H9 (cell line): ENCODE results near the gene LTB4R. TPM values are rescaled to one million over a fixed set of nuclear protein-coding genes. Genes with fewer than 3 reads are reported as not detected.

Experiments
- DNase-seq: peaks from one replicate; pipeline ENCODE4 v3.0.0-alpha.2; 2017
- H2AFZ ChIP-seq: one replicate; pipeline ENCODE4 v1.6.1; 2013; ENCODE audit warnings: mild to moderate bottlenecking, low read length, control low read depth, moderate library complexity
- H2AK5ac ChIP-seq: 2 replicates; pipeline ENCODE4 v1.6.1; 2013; ENCODE audit warnings: low read length, control low read depth, mixed read lengths; ENCODE audit not compliant: insufficient read length
- H2BK120ac ChIP-seq: one replicate; pipeline ENCODE4 v1.6.1; 2013; ENCODE audit warnings: low read depth, mild to moderate bottlenecking, low read length, control low read depth, inconsistent platforms; ENCODE audit not compliant: poor library complexity, severe bottlenecking
- H2BK12ac ChIP-seq: 2 replicates; pipeline ENCODE4 v1.6.1; 2013; ENCODE audit warnings: low read length, control low read depth, mixed read lengths, low read depth; ENCODE audit not compliant: insufficient read length
- H2BK15ac ChIP-seq: 2 replicates; pipeline ENCODE4 v1.6.1; 2013; ENCODE audit warnings: low read depth, low read length, control low read depth
- H2BK20ac ChIP-seq: one replicate; pipeline ENCODE4 v1.6.1; 2013; ENCODE audit warnings: low read depth, mild to moderate bottlenecking, low read length, control low read depth, inconsistent platforms; ENCODE audit not compliant: poor library complexity, severe bottlenecking
- H2BK5ac ChIP-seq: 2 replicates; pipeline ENCODE4 v1.6.1; 2013; ENCODE audit warnings: low read length, control low read depth, mixed read lengths; ENCODE audit not compliant: insufficient read length
- H3K14ac ChIP-seq: 2 replicates; pipeline ENCODE4 v1.6.1; 2013; ENCODE audit warnings: low read length, control low read depth; ENCODE audit not compliant: insufficient read depth
- H3K18ac ChIP-seq: 2 replicates; pipeline ENCODE4 v1.6.1; 2013; ENCODE audit warnings: low read depth, mild to moderate bottlenecking, mixed read lengths, low read length, control low read depth; ENCODE audit not compliant: insufficient read length
- H3K23ac ChIP-seq: 2 replicates; pipeline ENCODE4 v1.6.1; 2013; ENCODE audit warnings: low read length, control low read depth, mixed read lengths, low read depth; ENCODE audit not compliant: insufficient read length
- H3K23me2 ChIP-seq: 2 replicates; pipeline ENCODE4 v1.6.1; 2013; ENCODE audit warnings: low read depth, mild to moderate bottlenecking, mixed read lengths, low read length, control low read depth; ENCODE audit not compliant: insufficient read length, poor library complexity, severe bottlenecking
- H3K27ac ChIP-seq: 2 replicates; pipeline ENCODE4 v1.5.1; 2013; ENCODE audit warnings: low read length, control low read depth, mixed read lengths, low read depth; ENCODE audit not compliant: insufficient read length
- H3K27me3 ChIP-seq: 2 replicates; pipeline ENCODE4 v1.6.1; 2013; ENCODE audit warnings: low read length, control low read depth, inconsistent platforms; ENCODE audit not compliant: insufficient read depth
- H3K4ac ChIP-seq: 2 replicates; pipeline ENCODE4 v1.6.1; 2013; ENCODE audit warnings: low read depth, mild to moderate bottlenecking, control low read depth, inconsistent platforms, low read length, moderate library complexity
- H3K4me1 ChIP-seq: 2 replicates; pipeline ENCODE4 v1.6.1; 2013; ENCODE audit warnings: low read length, control low read depth, inconsistent platforms; ENCODE audit not compliant: insufficient read depth
- H3K4me2 ChIP-seq: 2 replicates; pipeline ENCODE4 v1.6.1; 2013; ENCODE audit warnings: low read length, control low read depth, mixed read lengths; ENCODE audit not compliant: insufficient read length, insufficient read depth
- H3K56ac ChIP-seq: 2 replicates; pipeline ENCODE4 v1.6.1; 2013; ENCODE audit warnings: low read depth, mild to moderate bottlenecking, mixed read lengths, low read length, control low read depth; ENCODE audit not compliant: insufficient read length
- H3K79me1 ChIP-seq: 2 replicates; pipeline ENCODE4 v1.6.1; 2013; ENCODE audit warnings: low read depth, mild to moderate bottlenecking, moderate library complexity, low read length, control low read depth, inconsistent platforms; ENCODE audit not compliant: insufficient read depth, poor library complexity, severe bottlenecking
- H3K79me2 ChIP-seq: 2 replicates; pipeline ENCODE4 v1.6.1; 2013; ENCODE audit warnings: low read length, control low read depth, inconsistent platforms; ENCODE audit not compliant: insufficient read depth
- H3K9ac ChIP-seq: 2 replicates; pipeline ENCODE4 v1.6.1; 2013; ENCODE audit warnings: low read length, control low read depth, mixed read lengths; ENCODE audit not compliant: insufficient read length; ENCODE audit errors: extremely low read depth
- H3K9me3 ChIP-seq: one replicate; pipeline ENCODE4 v1.6.1; 2013; ENCODE audit warnings: low read depth, low read length, inconsistent platforms; ENCODE audit not compliant: control insufficient read depth
- H3T11ph ChIP-seq: one replicate; pipeline ENCODE4 v1.6.1; 2013; ENCODE audit warnings: mild to moderate bottlenecking, low read length, control low read depth, inconsistent platforms
- H4K20me1 ChIP-seq: one replicate; pipeline ENCODE4 v1.6.1; 2013; ENCODE audit not compliant: control insufficient read depth, insufficient read length, insufficient read depth
- H4K5ac ChIP-seq: 2 replicates; pipeline ENCODE4 v1.6.1; 2013; ENCODE audit warnings: low read depth, mild to moderate bottlenecking, mixed read lengths, low read length, control low read depth; ENCODE audit not compliant: insufficient read length
- H4K8ac ChIP-seq: replicated peaks from 2 replicates; pipeline ENCODE4 v1.6.1; 2013; ENCODE audit warnings: low read length, control low read depth, mixed read lengths, low read depth; ENCODE audit not compliant: insufficient read length
- H4K91ac ChIP-seq: 2 replicates; pipeline ENCODE4 v1.6.1; 2013; ENCODE audit warnings: low read depth, mild to moderate bottlenecking, moderate library complexity, mixed read lengths, low read length, control low read depth; ENCODE audit not compliant: insufficient read length
- H3K27ac Mint-ChIP-seq, 3 experiments: 2 replicates in 2 of 3; 3 replicates in 1 of 3; pipeline ENCODE4 v1.8.0; 2020 to 2021; ENCODE audit warnings: mixed read lengths in 3 of 3, mild to moderate bottlenecking in 1 of 3, moderate library complexity in 1 of 3
- H3K27me3 Mint-ChIP-seq: 2 replicates; pipeline ENCODE4 v1.8.0; 2021; ENCODE audit warnings: low read depth, mild to moderate bottlenecking, moderate library complexity, mixed read lengths
- H3K36me3 Mint-ChIP-seq, 3 experiments: 2 replicates in 2 of 3; 3 replicates in 1 of 3; pipeline ENCODE4 v1.8.0; 2020 to 2021; ENCODE audit warnings: low read depth in 3 of 3, mixed read lengths in 3 of 3; ENCODE audit not compliant: insufficient read depth in 1 of 3
- H3K4me1 Mint-ChIP-seq, 2 experiments: 2 replicates each; pipeline ENCODE4 v1.8.0; 2020; ENCODE audit warnings: mixed read lengths in 2 of 2
- H3K4me3 Mint-ChIP-seq, 2 experiments: 2 replicates in 1 of 2; 3 replicates in 1 of 2; pipeline ENCODE4 v1.8.0; 2020 to 2021; ENCODE audit warnings: mild to moderate bottlenecking in 2 of 2, mixed read lengths in 2 of 2, moderate library complexity in 1 of 2
- H3K9me3 Mint-ChIP-seq, 2 experiments: 2 replicates in 1 of 2; 3 replicates in 1 of 2; pipeline ENCODE4 v1.8.0; 2020; ENCODE audit warnings: mild to moderate bottlenecking in 2 of 2, mixed read lengths in 2 of 2, moderate library complexity in 1 of 2
- CTCF ChIP-seq: fragments of 200-600 bp; sonication (generic); conservative IDR thresholded peaks from 3 replicates; pipeline ENCODE4 v1.8.0; 2021; ENCODE audit warnings: antibody characterized with exemption, mild to moderate bottlenecking
- WGBS: extraction: QIAGEN DNeasy Blood & Tissue Kit; methylation state at CpG from one replicate; pipeline ENCODE4 v1.1.7; 2013; ENCODE audit warnings: missing lambda C conversion rate, low lambda C conversion rate, mixed read lengths; ENCODE audit not compliant: insufficient read length; ENCODE audit errors: extremely low coverage; 5-methylcytosine and 5-hydroxymethylcytosine counted together
- total RNA-seq: library from RNA; stranded (reverse); gene quantifications from 2 replicates; pipeline ENCODE4 v1.2.1, GENCODE V29; 2021

LTB4R gene
- total RNA-seq, 1 experiment from 2014 or later = 8.9 TPM

DNA sequence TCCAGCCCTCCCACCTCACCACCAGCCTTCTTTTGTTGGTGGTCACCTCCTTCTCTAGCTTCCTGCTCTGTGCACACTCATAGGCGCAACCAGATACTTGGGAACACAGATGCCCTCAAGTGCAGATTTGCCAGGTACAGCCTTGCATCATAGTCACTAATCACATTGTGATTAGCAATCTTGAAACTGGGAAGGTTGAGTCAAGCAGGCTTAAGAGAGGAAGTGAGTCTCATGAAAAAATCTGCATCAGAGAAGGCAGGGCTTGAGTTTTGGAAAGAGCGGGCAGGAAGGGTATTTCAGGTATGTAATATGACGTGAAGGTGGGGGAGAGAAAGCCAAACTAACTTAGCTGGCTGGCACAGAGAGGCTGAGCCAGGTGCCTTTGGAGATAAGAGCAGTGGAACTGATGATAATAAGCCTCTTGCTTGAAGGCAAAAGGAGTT is 37.2 kb upstream of the LTB4R start:
- no peak overlapping the region for H2BK20ac ChIP-seq
- H2BK15ac ChIP-seq = no peak overlapping the region
- peak overlapping the region in 1 of 3 experiments; percentile 11; a peak in 1 of 7 replicates for H3K27ac Mint-ChIP-seq
- H3K23me2 ChIP-seq = peaks cover 8% of the 10 kb centered on the region
- no peaks in the 10 kb centered on the region for H3K27me3 Mint-ChIP-seq
- H4K91ac ChIP-seq = no peak overlapping the region
- no peaks in the 10 kb centered on the region for H3K9me3 Mint-ChIP-seq
- H4K20me1 ChIP-seq = no peaks in the 10 kb centered on the region
- no peaks in the 10 kb centered on the region for H3K4me1 ChIP-seq
- no peak overlapping the region for H2BK12ac ChIP-seq
- H3K79me2 ChIP-seq = no peaks in the 10 kb centered on the region
- H2BK120ac ChIP-seq = no peak overlapping the region
- H3K4me3 Mint-ChIP-seq = no peak overlapping the region
- no peak overlapping the region for H4K8ac ChIP-seq
- no CpG with 5 or more reads among the region's 3 CpGs for WGBS
- no peak overlapping the region for H3K4me2 ChIP-seq
- H3K27me3 ChIP-seq = no peaks in the 10 kb centered on the region
- H2AFZ ChIP-seq = no peak overlapping the region
- no peak overlapping the region for H4K5ac ChIP-seq
- H3K14ac ChIP-seq = no peak overlapping the region
- no peak overlapping the region for H3K4ac ChIP-seq
- no peak overlapping the region for H3K27ac ChIP-seq
- no peaks in the 10 kb centered on the region for H3K79me1 ChIP-seq
- H3K9me3 ChIP-seq = no peaks in the 10 kb centered on the region
- TF ChIP-seq CTCF = no peak
- no peak overlapping the region for H2AK5ac ChIP-seq
- DNase-seq = no peak
- no peak overlapping the region for H3T11ph ChIP-seq
- H3K56ac ChIP-seq = no peak overlapping the region
- H3K18ac ChIP-seq = no peak overlapping the region
- no peak overlapping the region for H3K9ac ChIP-seq
- H3K23ac ChIP-seq = no peak overlapping the region
- H3K36me3 Mint-ChIP-seq = 0 out of 7 replicates have a peak, but pooled peaks cover 0 to 4% (median 0%) of the 10 kb centered on the region in 3 experiments
- no peak overlapping the region for H2BK5ac ChIP-seq
- peaks cover 12 to 14% of the 10 kb centered on the region in 2 experiments for H3K4me1 Mint-ChIP-seq
